Measurements from ENCODE around the gene ARHGAP28. TPM values are rescaled to one million over a fixed set of nuclear protein-coding genes. Genes with fewer than 3 reads are reported as not detected.

ARHGAP28 gene
- total RNA-seq, 1 donor from 2014 or later: 0.68 TPM

GRCh38 chr18:6730416-6731221 is 1.1 kb downstream of the ARHGAP28 start:
- no peak for ATAC-seq
- DNase-seq (ENCODE audit: low spot score): no peak

- no peak for ATAC-seq
- no peak for DNase-seq (ENCODE audit: low spot score)
Measured at GRCh38 chr18:6731222-6731596, 1.7 kb downstream of the ARHGAP28 start.

GRCh38 chr18:6732952-6733351 is 3.4 kb downstream of the ARHGAP28 start:
- DNase-seq (ENCODE audit: low spot score): no peak
- ATAC-seq: no peak

GRCh38 chr18:6733758-6734157 is 4.2 kb downstream of the ARHGAP28 start:
- DNase-seq (ENCODE audit: low spot score): no peak
- no peak for ATAC-seq

GRCh38 chr18:6734726-6735430 is 5.4 kb downstream of the ARHGAP28 start:
- no peak for ATAC-seq
- no peak for DNase-seq (ENCODE audit: low spot score)

GRCh38 chr18:6737833-6738232 is 8.3 kb downstream of the ARHGAP28 start:
- ATAC-seq (no peak), DNase-seq (ENCODE audit: low spot score) (no peak)

GRCh38 chr18:6738622-6739021 is 9.1 kb downstream of the ARHGAP28 start:
- DNase-seq (ENCODE audit: low spot score) (no peak), ATAC-seq (no peak)

DNA sequence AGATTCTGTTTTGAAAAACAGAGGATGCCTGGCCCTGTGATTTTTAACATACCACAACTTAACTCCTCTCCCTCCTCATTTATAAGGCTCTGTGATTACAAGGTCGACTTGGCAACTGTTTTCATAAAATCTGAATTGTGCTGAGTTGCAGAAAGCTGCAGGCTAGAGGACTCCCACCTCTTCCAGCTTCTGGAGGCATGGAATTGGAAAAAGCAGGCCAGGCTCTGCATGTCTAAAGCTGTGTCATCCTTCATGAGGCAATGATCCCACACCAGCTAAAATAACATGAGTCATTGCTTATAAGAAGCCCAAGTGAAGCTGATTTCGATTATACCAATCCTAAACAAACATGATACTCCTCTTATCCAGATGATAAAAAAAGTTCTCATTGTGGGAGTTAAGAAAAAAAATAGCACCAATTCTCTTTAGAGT is 11.7 kb downstream of the ARHGAP28 start:
- ATAC-seq: no peak
- no peak for DNase-seq (ENCODE audit: low spot score)

- DNase-seq (ENCODE audit: low spot score) (no peak), ATAC-seq (no peak)
Measured at GRCh38 chr18:6741786-6742185, 12.3 kb downstream of the ARHGAP28 start.

DNA sequence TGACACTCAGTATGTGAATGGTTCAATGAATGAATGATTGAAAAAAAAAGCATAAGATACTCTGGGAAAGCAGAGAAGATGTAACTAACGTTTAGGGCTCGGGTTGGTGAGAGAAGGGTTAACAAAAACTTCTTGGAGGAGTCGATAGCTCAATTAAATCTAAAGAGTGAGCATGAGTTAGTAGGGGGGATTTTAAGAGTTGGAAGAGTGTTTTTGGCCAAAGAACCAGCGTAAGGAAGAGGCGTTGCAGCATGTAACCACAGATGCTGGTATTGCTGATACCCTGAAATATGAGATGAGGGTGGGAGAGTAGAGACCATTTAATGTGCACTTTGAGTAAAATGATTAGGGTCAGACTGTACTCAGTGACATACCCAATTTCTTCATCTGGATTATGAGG is 14.5 kb downstream of the ARHGAP28 start:
- no peak for ATAC-seq
- DNase-seq (ENCODE audit: low spot score): no peak

DNA sequence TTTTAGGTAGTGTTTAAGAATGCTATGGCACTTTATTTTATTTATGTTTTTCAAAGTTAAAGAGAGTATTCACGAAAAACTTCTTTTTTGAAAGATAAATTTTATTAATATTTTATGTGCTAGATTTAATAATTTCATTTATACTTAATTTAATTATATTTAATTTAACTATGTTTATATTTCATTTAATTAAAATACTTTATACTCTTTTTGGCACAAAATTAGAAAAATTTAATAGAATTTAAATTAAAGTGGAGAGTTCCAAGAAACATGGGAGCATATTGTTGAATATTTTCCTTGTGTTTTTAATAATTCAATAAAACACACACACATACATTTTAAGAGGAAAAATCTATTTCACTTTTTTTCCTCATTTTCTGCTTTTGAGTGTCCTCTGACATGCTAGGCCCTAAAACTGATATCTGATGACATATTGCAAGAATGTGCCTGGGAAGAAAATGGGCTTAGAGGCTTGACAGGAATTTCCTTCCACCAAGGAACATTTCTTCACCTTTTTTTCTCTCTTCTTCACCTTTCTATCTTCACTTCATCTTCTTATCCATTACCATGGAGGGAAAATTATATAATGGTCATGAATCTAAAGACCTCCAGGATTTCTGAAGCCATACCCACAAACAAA is 15.4 kb downstream of the ARHGAP28 start:
- no peak for ATAC-seq
- DNase-seq (ENCODE audit: low spot score): no peak

DNA sequence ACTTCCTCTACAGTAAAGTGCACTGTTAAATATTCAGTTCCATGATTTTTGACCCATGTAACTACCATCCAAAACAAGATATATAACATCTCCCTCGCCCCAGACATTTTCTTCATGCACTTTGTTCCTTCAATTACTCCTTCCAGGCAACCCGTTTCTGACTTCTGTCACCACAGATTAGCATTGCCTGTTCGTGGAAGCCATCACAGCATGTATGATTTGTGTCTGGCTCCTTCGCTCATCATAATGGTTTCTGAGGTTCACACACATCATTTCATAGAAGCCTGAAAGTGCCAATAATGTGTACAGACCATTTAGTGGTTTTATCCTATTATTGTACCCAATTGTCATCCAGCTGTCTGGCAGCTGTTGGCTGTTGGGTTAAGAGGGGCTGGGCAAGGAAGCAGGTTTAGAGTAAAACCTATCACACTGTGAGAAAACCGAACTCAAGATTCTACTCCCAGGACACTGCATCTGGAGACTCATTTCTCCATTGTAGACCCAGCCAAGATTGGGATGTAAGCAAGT is 16.1 kb downstream of the ARHGAP28 start:
- no peak for DNase-seq (ENCODE audit: low spot score)

GRCh38 chr18:6746386-6746960 is 17.0 kb downstream of the ARHGAP28 start:
- ATAC-seq (no peak), DNase-seq (ENCODE audit: low spot score) (no peak)

More for the DNA sequence above, 16.1 kb downstream of the ARHGAP28 start:
- ATAC-seq: no peak

DNA sequence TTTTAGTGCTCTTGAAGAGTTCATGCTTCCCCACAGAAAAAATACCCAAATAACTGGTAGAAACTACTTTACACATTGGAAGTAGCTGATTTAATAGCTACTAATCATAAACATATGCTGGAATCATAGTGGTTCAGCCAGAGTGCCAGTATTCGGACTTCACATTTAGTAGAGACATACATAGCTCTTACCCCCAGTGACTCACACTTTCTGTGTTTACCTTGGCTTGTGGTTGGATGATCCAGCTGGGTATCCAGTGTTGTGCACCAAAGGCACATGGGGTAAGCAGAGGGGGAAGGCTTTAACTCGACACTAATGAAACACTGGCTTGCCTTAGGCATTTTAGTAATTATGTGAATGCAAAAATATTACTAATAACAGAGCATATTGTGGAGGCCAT is 18.1 kb downstream of the ARHGAP28 start:
- no peak for DNase-seq (ENCODE audit: low spot score)
- ATAC-seq: no peak

- no peak for DNase-seq (ENCODE audit: low spot score)
- no peak for ATAC-seq
Measured at GRCh38 chr18:6748241-6748640, 18.7 kb downstream of the ARHGAP28 start.

- no peak for DNase-seq (ENCODE audit: low spot score)
- ATAC-seq: no peak
Measured at GRCh38 chr18:6750411-6750810, 20.9 kb downstream of the ARHGAP28 start.

GRCh38 chr18:6751222-6751621 is 21.7 kb downstream of the ARHGAP28 start:
- no peak for ATAC-seq

GRCh38 chr18:6752202-6752860 is 22.8 kb downstream of the ARHGAP28 start:
- DNase-seq (ENCODE audit: low spot score) (no peak), ATAC-seq (no peak)

More at GRCh38 chr18:6751222-6751621, 21.7 kb downstream of the ARHGAP28 start:
- no peak for DNase-seq (ENCODE audit: low spot score)

- ATAC-seq (no peak), DNase-seq (ENCODE audit: low spot score) (no peak)
Measured at GRCh38 chr18:6755107-6755506, 25.6 kb downstream of the ARHGAP28 start.

DNA sequence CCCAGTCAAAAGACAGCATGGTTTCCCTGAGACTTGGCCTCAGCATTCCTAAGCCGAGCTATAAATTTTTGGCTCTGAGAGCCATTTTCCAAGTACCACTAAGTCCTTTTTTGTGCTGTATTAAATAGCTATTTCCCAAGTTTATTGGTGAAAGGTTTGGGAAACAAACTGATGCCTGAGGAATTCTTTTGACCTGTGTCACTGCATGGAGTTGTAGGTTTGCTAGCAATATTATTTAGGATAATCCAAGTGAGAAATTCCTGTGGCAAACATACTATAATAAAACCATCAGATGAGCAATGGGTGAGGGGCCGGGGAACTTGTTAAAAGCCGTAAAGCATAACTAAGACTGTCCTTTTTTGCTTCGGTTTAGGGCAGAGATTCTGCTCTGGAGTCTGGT is 28.4 kb downstream of the ARHGAP28 start:
- DNase-seq (ENCODE audit: low spot score) (no peak), ATAC-seq (no peak)

- DNase-seq (ENCODE audit: low spot score) (no peak), ATAC-seq (no peak)
Measured at GRCh38 chr18:6759579-6759978, 30.1 kb downstream of the ARHGAP28 start.
